Renal pelvis (tissue), 12 donors: Measurements from ENCODE around the gene PDHA2. TPM values are rescaled to one million over a fixed set of nuclear protein-coding genes. Genes with fewer than 3 reads are reported as not detected.
"Not testable (repeated sequence)": the region's sequence is repeated elsewhere in the genome, so short reads cannot be mapped to it uniquely, and the experiment has no call there.

ENCODE experiments used
- DNase-seq: peaks from one replicate; pipeline ENCODE4 v3.0.0-alpha.2; 2013
- long read RNA-seq, 16 experiments: transcript quantifications; one replicate each; lab custom pipeline, GENCODE V29; 2026
- polyA plus RNA-seq, 3 donors: library from polyadenylated mRNA; unstranded; fragments of 120-200 nt; gene quantifications; one replicate each; pipeline ENCODE4 v1.2.1, GENCODE V29; 2013; ENCODE audit not compliant: insufficient read length in 3 of 3

PDHA2 gene
- not detected for polyA plus RNA-seq
- long read RNA-seq, donor 1 = 0 reads
- long read RNA-seq, donor 2 = 0 reads
- long read RNA-seq, donor 3 = 0 reads
- long read RNA-seq, donor 4 = 0 reads
- long read RNA-seq, donor 5 = 0 reads
- long read RNA-seq, donor 6 = 0 reads
- long read RNA-seq, donor 7 = 0 reads
- long read RNA-seq, donor 8 = 0 reads
- long read RNA-seq, donor 9 = 0 reads
- long read RNA-seq, donor 10 = 0 reads
- long read RNA-seq, donor 11 = 0 reads
- long read RNA-seq, donor 12 = 0 reads
- long read RNA-seq, donor 13 = 0 reads
- long read RNA-seq, donor 14 = 0 reads
- long read RNA-seq, donor 15 = 0 reads
- long read RNA-seq, donor 16 = 0 reads

DNA sequence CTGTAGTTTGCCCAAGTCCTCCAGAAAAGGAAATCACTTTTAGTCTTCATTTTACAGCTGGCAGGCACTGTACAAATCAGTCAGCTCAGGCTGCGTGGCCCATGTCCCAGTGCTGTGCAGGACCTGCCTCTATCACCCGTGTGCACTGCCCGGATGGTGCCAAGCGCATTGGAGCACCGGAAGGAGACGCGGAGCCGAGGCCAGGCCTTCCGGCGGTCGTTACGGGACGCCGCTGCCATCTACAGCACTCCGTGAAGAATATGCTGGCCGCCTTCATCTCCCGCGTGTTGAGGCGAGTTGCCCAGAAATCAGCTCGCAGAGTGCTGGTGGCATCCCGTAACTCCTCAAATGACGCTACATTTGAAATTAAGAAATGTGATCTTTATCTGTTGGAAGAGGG lies at the start of gene PDHA2:
PDHA2 (plus strand) TSS at position 203 of the 400 bp plus-strand sequence; CDS start at position 261, 58 bp downstream.
- DNase-seq = no peak

DNA sequence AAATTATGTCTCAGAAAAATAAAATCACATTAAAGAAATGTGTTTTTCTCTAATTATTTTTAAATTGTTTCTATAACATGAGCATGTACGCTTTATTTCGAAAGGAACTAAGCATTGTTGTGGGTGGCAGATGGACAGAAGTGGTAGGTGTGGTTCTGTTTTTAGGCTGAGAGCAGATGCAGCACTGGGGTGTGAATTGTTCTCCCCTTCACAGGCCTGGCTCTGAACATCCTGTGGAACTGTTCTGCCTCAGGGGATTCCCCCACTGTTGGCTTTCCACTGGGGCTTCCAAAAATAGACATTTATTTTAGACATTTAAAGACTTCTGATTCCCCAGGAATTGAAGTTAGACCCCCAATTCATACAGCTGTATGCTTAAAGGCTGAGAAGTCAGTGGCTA lies 41.9 kb upstream of the PDHA2 start:
- no peak for DNase-seq

- no peak for DNase-seq
Observed at GRCh38 chr4:95798727-95799126, 41.2 kb upstream of the PDHA2 start.

DNA sequence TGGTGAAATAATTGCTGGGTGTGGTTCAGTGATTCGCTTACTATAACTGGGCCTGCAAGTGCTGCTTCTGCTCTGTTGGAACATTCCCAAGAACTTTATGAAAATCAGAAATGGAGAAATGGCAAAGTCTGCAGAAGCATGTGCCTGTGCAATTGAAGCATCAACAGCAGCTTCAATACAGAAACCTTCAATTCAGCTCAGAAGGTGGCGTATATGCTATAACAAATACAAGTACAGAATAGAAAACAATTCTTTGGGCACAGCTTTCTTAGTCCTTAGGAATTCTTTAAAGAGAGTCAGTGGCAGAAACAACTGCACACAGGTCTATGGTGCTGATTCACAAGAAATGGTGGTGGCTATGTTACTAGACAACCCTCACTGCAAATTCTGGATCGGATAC lies 18.0 kb upstream of the PDHA2 start:
- DNase-seq = no peak

GRCh38 chr4:95825546-95825945 lies 14.3 kb upstream of the PDHA2 start:
- DNase-seq = no peak

DNA sequence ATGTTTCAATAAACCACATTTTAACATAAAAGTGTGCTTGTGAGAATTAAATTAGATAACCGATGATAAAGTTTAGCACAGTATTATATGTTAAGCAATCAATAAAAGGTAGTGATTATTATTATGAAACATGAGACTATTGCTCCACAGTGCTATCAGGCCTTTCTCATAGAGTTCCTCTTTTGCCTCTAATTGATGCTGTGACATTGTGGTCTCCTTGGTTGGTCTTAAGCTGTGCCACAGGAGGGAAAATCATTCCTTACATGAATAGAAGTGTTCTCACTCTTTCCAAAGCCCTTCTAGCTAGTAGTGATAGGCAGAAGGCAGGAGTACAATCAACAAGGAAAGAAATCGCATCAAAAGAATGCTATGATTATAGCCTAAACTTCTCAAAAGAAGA lies 9.2 kb upstream of the PDHA2 start:
- no peak for DNase-seq

DNA sequence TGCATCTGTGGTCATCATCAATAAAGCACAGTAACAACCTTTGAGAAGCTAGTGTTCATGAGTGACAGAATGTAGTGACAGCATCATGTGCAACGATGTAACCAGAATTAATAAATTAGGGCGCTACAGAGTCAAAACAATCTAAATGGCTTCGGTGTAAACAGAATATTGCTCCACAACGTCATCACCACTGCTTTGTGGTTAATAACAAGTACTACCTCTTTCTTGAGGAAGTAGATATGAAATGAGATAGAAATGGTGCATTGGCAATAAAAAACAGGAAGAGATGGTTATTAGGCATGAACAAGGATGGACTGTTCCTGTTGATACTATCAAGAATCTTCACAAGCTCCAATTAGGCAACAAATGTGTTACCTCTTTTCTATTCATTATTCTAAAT lies 8.7 kb upstream of the PDHA2 start:
- no peak for DNase-seq

DNA sequence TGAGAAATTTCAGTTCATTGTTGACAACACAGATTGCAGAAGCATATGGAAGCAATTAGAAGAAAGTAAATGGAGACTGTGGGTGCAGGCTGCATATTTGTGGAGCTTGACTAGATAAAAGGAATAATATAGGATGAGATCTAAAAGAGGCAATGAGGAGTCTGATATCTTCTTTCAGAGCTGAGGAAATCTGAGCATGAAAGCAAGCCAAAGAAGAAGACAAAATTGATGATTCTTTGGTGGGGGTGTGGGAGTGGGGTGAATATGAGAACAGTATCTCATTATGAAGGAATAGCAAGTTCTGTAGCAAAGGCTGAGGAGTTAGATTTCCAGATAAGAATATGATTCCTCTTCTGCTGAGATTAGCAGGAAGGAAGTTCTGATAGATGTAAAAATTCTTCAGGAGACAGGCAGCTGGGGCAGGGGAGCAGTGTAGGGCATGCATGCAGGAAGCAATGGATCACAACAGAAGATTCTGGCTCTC lies 6.1 kb upstream of the PDHA2 start:
- peak; percentile 60 for DNase-seq

DNA sequence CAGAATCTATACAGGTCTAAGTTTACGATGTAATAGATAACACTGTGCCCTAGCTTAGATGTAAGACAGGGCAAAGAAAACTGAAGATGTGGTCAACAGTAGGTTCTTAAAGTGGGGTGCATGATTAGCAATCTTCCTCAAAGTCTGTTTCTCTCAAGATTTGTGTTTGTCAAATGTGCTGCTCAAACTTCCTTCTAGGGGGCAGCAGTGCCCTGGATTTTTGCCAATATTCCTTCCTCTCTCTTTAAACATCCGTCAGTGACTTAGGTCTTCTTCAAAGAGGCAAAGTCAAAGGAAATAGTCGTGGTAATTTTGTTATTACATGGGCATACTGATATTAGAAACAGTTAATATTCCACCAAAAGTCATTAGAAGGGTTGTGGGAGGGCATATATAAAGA lies 4.2 kb upstream of the PDHA2 start:
- peak; percentile 27 for DNase-seq

DNA sequence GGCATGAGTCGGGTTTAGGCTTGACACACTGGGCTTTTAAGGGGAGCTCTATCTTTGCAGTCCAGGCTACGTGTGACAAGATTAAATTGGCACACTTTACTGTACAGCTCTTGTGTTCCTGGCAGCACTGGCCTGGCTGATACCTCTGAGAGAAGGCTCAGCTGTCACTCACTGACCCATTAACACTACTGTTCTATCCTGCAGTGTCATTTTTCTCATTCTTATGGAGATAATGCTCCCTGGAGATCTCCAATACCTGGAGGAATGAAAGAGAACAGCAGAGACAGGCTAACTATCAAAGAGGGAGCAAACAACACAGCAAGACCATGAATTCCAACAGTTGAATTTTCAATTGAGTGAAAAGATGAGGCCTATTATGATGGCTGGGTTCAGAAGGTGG lies 1.7 kb upstream of the PDHA2 start:
- DNase-seq = no peak

DNA sequence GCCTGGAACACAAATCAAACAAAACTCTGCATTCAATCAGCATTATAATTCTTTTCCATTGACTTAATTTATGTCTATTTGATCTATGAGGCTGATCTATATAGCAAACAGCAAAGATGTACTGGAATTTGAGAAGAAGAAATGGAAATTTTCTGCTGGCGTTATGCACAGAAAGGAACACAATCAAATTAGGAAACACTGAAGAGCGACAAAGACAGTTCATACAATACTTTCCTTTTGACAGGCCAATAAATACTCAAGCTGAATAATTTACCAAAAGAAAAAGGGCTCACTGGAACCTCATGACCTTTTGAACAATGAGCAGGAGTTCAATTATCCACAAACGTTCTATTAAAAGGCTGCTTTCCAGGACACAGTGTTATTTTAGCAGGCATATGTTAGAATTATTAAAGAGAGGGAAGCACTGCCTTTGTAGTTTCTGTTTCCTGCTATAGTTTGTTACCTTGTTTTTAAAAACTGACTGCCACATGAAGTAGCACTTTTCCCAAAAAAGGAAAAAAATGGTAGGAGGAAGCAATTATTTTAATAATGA lies 8.1 kb downstream of the PDHA2 start:
- no peak for DNase-seq

DNA sequence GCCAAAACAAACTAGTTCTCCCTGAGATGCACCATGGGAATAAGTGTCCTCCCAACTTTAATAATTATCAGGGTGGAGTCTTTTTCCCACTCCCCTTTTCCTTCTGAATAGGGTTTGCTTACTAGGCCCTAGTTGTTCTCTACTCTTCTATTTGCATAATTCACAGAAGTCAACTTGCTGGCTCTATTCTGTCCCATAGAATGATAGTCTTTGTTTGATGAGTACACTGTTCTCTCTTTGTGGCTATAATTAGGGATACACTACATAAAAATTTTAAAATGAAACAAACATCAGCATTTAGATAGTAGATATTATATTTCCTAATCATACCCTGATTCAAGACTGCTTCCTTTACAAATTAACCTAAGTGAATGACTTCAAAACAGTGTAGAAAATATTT lies 10.3 kb downstream of the PDHA2 start:
- no peak for DNase-seq

GRCh38 chr4:95857761-95858160 lies 17.9 kb downstream of the PDHA2 start:
- DNase-seq = no peak

- DNase-seq = no peak
Observed at GRCh38 chr4:95867919-95868318, 28.0 kb downstream of the PDHA2 start.

- not testable (repeated sequence) for DNase-seq
Observed at GRCh38 chr4:95869414-95869813, 29.5 kb downstream of the PDHA2 start.

DNA sequence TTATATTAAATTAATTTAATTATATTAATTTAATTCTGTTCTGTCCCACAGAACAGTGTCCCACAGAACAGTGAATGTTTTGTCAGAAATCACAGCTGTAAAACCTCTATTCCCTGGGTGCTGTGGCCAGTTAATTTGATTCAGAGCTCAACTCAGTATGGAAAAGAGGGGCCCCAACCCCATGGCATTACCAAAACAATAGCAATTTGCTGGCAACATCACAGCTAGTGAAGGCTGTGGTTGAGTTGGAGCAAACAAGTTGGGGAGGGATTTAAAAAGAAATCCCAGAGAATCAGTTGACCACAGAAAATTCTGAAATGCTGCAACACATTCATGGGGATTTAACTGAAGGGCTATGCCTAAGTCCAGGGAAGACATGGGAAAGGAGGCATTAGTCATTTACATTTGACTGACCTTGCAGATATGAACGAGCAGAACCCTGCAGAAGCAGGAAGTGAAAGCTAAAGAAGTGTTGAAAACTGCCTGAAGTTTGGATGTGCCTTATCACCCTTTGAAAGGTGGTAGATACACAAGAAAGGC lies 30.1 kb downstream of the PDHA2 start:
- no peak for DNase-seq

- DNase-seq = no peak
Observed at GRCh38 chr4:95877636-95878035, 37.7 kb downstream of the PDHA2 start.

DNA sequence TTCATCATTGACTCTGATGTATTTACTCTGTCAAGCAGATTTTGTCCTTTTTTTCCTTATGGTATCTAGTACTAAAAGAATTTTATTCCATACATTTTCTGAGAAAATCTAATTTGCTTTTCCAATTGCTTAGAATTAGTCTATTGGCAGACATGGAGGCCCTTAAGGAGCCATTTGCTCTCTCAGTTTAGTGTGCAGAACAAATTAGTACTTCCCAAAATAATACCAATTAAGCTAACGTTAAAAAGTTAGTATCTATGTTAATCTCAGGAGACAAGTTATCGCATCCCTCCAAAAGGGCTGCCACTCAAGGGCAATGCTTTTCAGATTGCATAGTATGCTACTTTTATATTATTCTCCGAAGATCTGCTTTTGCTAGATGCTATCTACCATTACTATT lies 47.7 kb downstream of the PDHA2 start:
- DNase-seq = no peak

DNA sequence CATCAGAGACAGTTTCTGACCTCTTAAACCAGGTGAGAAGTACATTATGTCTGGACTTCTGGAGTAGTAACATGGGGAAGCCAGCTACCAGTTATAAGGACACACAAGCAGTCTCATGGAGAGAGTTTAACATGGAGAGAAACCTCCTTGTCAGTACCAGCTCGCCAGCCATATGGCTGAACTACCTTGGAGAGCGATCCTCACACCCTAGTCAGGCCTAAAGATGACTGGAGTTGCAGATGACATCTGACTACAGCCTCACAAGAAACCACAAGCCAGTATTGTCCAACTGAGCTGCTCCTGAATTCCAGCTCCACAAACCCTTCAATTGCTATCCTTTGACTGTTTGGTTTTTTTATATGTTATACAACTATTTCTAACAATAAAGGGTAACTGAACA lies 49.8 kb downstream of the PDHA2 start:
- no peak for DNase-seq
